HPDE6-E6E7 (cell line): ENCODE results near the gene C2orf78.
A peak's percentile ranks its signal among the peaks of the same experiment; 100 is the strongest.

Experiments
- DNase-seq: peaks from one replicate; pipeline ENCODE4 v3.0.0; 2011; ENCODE audit warnings: missing footprints; ENCODE audit errors: extremely low spot score

The C2orf78 gene

DNA sequence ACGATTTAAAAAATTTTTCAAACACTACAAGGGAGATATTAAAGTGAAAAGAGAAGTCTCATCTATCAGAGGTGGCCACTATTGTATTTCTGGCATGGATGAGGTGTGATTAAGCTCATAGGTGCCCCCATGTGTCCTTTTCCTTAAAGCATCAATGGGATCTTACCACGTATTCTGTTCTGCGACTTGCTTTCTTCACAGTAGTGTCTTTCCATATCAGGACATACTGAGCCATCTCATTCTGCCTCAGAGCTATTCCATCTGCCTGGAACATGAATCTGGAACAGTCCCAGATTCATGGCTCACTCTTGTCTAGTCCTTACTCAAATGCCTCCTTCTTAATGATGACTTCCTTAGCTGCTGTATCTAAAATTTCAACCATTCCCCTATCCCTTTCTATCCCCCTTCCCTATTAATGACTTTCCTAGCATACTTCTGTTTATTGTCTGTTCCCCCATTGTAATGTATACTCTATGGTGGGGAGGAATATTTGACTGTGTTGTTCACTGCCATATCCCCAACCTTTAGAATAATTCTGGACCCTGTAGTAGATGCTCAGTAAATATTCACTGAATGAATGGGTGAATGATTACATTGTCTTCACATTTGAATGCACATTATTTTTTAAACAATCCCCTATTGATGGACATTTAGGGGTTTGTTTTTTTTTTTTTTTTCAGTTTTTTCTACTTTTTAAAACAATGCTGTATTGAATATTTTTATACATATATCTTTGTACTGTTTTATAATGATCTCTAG is 55.8 kb downstream of the C2orf78 start:
- DNase-seq, result no peak

GRCh38 chr2:73841912-73842738 is 58.1 kb downstream of the C2orf78 start:
- no peak for DNase-seq

DNA sequence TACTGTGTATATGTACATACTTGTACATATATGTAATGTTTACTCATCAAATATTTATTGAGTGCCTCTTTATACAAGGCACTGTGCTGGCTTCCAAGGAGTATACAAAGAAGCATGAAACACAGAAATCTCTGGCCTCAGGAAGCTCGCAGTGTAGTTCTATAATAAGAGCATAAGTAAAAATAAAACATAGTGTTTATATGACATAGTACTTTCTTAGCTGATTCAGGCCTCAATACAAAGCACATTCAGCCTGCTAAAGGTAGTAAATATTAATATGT is 58.7 kb downstream of the C2orf78 start:
- no peak for DNase-seq

GRCh38 chr2:73844087-73844486 is 60.1 kb downstream of the C2orf78 start:
- DNase-seq, result no peak

DNA sequence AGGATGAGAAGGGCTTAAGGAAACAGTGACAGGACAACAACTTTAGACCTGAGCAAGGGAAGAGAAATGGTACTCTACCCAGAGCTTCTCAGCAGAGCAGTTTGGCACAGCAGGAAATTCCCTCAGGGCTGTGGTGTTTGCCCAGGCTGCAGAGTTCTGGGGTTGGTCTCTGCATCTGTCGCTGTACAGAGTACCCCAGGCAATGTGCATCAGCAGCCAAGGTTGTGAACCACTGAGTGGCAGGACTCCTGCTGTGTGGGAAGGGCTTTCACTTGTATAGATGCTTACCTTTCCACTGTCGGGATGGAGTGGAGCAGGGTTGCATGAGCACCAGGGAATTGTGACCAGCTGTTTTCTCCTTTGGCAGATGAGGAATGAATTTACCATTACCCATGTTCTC is 66.0 kb downstream of the C2orf78 start:
- no peak for DNase-seq

GRCh38 chr2:73851274-73851673 is 67.3 kb downstream of the C2orf78 start:
- DNase-seq, result peak; percentile 40

- peak; percentile 12 for DNase-seq
Measured at GRCh38 chr2:73852020-73852419, 68.0 kb downstream of the C2orf78 start.

GRCh38 chr2:73855526-73855925 is 71.5 kb downstream of the C2orf78 start:
- no peak for DNase-seq

DNA sequence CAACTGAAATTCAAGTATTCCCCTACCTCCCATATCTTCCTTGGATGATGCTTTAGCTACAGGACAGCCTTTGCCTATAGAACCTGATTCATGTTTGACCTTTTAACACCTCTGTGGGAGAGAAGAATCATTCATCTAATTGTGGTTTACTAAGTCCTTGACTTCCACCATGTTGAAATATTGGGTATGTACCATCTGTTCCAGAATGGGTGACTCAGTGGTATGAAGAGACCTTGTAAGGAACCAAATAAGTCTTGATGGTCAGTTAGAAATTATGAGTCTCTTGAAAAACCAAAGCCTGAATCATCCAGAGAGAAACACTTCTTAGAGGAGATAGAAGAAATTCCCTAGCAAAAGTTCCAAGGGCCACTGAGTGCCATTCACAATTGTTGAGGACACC is 72.2 kb downstream of the C2orf78 start:
- DNase-seq, result no peak

DNA sequence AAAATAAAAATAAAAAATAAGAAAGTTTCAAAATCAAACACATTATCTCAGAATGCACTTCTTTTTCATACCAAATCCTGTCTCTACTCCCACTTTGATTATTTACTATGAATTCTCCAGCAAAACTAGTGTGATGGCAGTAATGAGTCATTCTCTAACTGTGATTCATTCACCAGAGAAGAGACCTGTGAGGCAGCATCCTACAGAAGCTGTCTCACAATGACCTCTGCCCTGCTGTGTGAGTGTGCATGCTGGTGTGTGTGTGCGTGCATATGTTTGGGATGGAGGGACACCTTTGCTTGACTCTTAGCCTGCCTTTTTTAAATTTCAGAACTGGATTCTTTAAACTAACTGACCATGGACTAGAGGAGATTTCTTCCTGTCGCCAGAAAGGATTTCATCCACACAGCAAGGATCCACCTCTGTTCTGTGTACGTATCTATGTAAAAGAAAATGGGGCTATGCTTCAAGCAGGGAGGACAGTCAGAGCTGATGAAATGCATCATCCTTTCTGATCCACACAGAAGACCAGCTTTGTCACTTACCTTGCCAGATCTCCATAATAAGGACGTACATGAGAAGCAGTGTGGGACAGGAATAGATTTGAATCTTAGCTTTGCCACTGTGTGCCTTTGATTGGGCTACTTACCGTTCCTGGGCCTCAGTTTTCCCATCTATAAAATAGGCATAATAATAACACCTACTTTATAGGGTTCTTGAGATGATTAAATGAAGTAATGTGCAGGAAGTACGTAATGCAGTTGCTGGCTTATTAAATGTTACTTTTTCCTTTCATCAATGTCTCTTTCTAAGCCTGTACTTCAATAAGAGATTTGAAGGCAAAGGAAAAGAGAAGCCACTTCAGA is 76.0 kb downstream of the C2orf78 start:
- peak; percentile 79 for DNase-seq

- DNase-seq, result no peak
Measured at GRCh38 chr2:73862987-73863386, 79.0 kb downstream of the C2orf78 start.
